Measurements from ENCODE around the gene RCN1. TPM values are rescaled to one million over a fixed set of nuclear protein-coding genes. Genes with fewer than 3 reads are reported as not detected.

Gene RCN1
- polyA plus RNA-seq, 1 donor (not counting 4 experiments of a cell fraction or from before 2014, with no cell fraction given) = 46.2 TPM

- no peak overlapping the region for H3K27ac ChIP-seq (ENCODE audit: control insufficient read depth, insufficient read depth, low read length)
- H3K9me1 ChIP-seq (ENCODE audit: control insufficient read depth, extremely low read depth, insufficient read depth, low read length) = no peaks in the 10 kb centered on the region
- TF ChIP-seq, protein P1, sequence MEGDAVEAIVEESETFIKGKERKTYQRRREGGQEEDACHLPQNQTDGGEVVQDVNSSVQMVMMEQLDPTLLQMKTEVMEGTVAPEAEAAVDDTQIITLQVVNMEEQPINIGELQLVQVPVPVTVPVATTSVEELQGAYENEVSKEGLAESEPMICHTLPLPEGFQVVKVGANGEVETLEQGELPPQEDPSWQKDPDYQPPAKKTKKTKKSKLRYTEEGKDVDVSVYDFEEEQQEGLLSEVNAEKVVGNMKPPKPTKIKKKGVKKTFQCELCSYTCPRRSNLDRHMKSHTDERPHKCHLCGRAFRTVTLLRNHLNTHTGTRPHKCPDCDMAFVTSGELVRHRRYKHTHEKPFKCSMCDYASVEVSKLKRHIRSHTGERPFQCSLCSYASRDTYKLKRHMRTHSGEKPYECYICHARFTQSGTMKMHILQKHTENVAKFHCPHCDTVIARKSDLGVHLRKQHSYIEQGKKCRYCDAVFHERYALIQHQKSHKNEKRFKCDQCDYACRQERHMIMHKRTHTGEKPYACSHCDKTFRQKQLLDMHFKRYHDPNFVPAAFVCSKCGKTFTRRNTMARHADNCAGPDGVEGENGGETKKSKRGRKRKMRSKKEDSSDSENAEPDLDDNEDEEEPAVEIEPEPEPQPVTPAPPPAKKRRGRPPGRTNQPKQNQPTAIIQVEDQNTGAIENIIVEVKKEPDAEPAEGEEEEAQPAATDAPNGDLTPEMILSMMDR (optimal IDR thresholded peaks at IDR 0.05 in 1 of 3, IDR thresholded peaks at IDR 0.05 in 1 of 3, conservative IDR thresholded peaks at IDR 0.05 in 1 of 3; ENCODE audit: extremely low read depth in 1 of 3, insufficient read depth in 2 of 3, low read length in 3 of 3) = no peak
- TF ChIP-seq EZH2 (IDR thresholded peaks at IDR 0.05; ENCODE audit: low read length) = no peak
- FAIRE-seq (no peak), DNase-seq (ENCODE audit: low read depth, low spot score) (no peak)
- no peak overlapping the region for H3K9ac ChIP-seq (ENCODE audit: control insufficient read depth, extremely low read depth, insufficient read depth, low read length)
- H3K36me3 ChIP-seq (ENCODE audit: control insufficient read depth in 2 of 2, extremely low read depth in 1 of 2, insufficient read depth in 2 of 2, low read length in 2 of 2) = peaks cover 9 to 11% of the 10 kb centered on the region in 2 experiments
- no peak overlapping the region for H3K4me3 ChIP-seq (ENCODE audit: control insufficient read depth in 2 of 3, extremely low read depth in 1 of 3, insufficient read depth in 2 of 3, low read depth in 1 of 3, low read length in 3 of 3)
- H3K9me3 ChIP-seq (ENCODE audit: control insufficient read depth, low read depth, low read length) = no peaks in the 10 kb centered on the region
- H3K79me2 ChIP-seq (ENCODE audit: control insufficient read depth, insufficient read depth, low read length) = no peaks in the 10 kb centered on the region
- dilution Hi-C loops (cut with MboI; ENCODE audit: extremely low pct_ligation_motif_present, low sequenced_read_pairs) = no loop called here
- H3K4me2 ChIP-seq (ENCODE audit: control insufficient read depth, extremely low read depth, insufficient read depth, low read depth, low read length) = no peak overlapping the region
- no peaks in the 10 kb centered on the region for H3K4me1 ChIP-seq (ENCODE audit: control insufficient read depth, extremely low read depth, insufficient read depth, low read length)
- no peak overlapping the region for H2AFZ ChIP-seq (ENCODE audit: control insufficient read depth, low read length)
- no peaks in the 10 kb centered on the region for H3K27me3 ChIP-seq (ENCODE audit: control insufficient read depth, extremely low read depth, insufficient read depth, low read length)
- no peaks in the 10 kb centered on the region for H4K20me1 ChIP-seq (ENCODE audit: control insufficient read depth, extremely low read depth, insufficient read depth, low read length)
Measured at GRCh38 chr11:32105871-32106560, 15.1 kb downstream of the RCN1 start.

GRCh38 chr11:32107647-32108046 is 16.8 kb downstream of the RCN1 start:
- H4K20me1 ChIP-seq (ENCODE audit: control insufficient read depth, extremely low read depth, insufficient read depth, low read length) = no peaks in the 10 kb centered on the region
- H3K79me2 ChIP-seq (ENCODE audit: control insufficient read depth, insufficient read depth, low read length) = no peaks in the 10 kb centered on the region
- H3K27me3 ChIP-seq (ENCODE audit: control insufficient read depth, extremely low read depth, insufficient read depth, low read length) = no peaks in the 10 kb centered on the region
- no peak for DNase-seq (ENCODE audit: low read depth, low spot score)
- H3K4me1 ChIP-seq (ENCODE audit: control insufficient read depth, extremely low read depth, insufficient read depth, low read length) = no peaks in the 10 kb centered on the region
- no peak overlapping the region for H3K9ac ChIP-seq (ENCODE audit: control insufficient read depth, extremely low read depth, insufficient read depth, low read length)
- H3K36me3 ChIP-seq (ENCODE audit: control insufficient read depth in 2 of 2, extremely low read depth in 1 of 2, insufficient read depth in 2 of 2, low read length in 2 of 2) = peaks cover 0 to 3% of the 10 kb centered on the region in 2 experiments
- no peak for FAIRE-seq
- H2AFZ ChIP-seq (ENCODE audit: control insufficient read depth, low read length) = no peak overlapping the region
- no peak overlapping the region for H3K4me2 ChIP-seq (ENCODE audit: control insufficient read depth, extremely low read depth, insufficient read depth, low read depth, low read length)
- no peaks in the 10 kb centered on the region for H3K9me1 ChIP-seq (ENCODE audit: control insufficient read depth, extremely low read depth, insufficient read depth, low read length)
- no peak overlapping the region for H3K4me3 ChIP-seq (ENCODE audit: control insufficient read depth in 2 of 3, extremely low read depth in 1 of 3, insufficient read depth in 2 of 3, low read depth in 1 of 3, low read length in 3 of 3)
- H3K9me3 ChIP-seq (ENCODE audit: control insufficient read depth, low read depth, low read length) = no peaks in the 10 kb centered on the region
- TF ChIP-seq, protein P1 (optimal IDR thresholded peaks at IDR 0.05 in 1 of 3, IDR thresholded peaks at IDR 0.05 in 1 of 3, conservative IDR thresholded peaks at IDR 0.05 in 1 of 3; ENCODE audit: extremely low read depth in 1 of 3, insufficient read depth in 2 of 3, low read length in 3 of 3) = no peak
- no peak for TF ChIP-seq EZH2 (IDR thresholded peaks at IDR 0.05; ENCODE audit: low read length)
- dilution Hi-C loops (cut with MboI; ENCODE audit: extremely low pct_ligation_motif_present, low sequenced_read_pairs) = no loop called here
- H3K27ac ChIP-seq (ENCODE audit: control insufficient read depth, insufficient read depth, low read length) = no peak overlapping the region

All from keratinocyte (primary cell).